HG03139 (cell line): ENCODE results near the gene SIL1.
"Not testable (repeated sequence)": the region's sequence is repeated elsewhere in the genome, so short reads cannot be mapped to it uniquely, and the experiment has no call there.

Experiments used
- ATAC-seq: cut with Tn5 transposase; IDR thresholded peaks from one replicate; pipeline ENCODE4 v1.9.1; 2021; ENCODE audit not compliant: unreplicated experiment

Gene SIL1

DNA sequence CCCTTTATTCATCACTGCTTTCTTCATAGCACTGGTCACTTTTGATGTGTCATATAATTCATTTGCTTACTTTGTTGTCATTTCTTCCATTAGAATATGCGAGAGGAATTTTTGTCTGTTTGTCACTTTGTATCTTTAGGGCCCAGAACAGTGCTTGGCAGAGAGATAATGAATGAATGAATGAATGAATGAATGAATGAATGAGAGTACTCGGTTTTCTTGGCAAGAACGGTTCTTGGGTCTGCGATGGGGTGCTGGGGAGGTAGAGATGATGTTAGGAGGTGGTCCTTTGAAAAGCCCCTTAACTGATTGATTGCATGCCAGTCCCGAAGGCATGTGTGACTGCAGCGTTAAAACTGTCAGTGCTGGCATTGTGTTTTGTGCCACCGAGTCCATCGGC, 270.6 kb downstream of the SIL1 start:
- no peak for ATAC-seq

DNA sequence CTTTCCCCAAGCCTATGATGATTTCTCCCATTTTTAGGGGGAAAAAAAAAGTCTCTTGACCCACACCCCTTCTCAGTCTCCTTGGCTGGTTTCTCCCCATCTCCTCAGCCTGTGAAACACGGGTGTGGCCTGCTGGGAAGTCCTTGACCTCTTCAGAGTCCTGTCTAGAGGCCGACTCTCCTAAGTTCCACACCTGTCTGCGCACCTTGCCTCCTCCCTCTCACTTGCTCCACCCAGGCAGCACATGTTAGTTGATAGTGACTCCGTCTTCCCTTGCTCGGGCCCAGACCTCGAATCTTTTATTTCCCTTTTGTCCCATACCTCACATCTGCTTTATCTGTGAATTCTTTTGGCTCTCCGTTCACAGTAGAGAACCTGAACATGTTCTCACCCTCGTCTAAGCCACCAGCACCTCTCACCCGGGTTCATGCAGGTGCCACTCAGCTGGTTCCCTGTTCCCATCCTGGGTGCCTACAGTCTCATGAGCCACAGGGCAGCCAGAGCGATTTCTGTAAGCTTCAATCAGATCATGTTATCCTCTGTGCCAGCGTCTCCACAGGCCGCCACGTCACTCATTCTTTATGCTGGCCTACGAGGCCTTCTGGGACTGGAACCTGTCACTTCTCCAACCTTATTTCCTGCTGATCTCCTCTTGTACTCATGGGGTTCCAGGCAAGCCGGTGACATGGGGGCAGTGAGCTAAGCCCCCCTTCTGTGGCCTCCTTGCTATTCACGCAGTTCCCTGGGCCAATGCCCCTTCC, 271.3 kb downstream of the SIL1 start:
- ATAC-seq = no peak

DNA sequence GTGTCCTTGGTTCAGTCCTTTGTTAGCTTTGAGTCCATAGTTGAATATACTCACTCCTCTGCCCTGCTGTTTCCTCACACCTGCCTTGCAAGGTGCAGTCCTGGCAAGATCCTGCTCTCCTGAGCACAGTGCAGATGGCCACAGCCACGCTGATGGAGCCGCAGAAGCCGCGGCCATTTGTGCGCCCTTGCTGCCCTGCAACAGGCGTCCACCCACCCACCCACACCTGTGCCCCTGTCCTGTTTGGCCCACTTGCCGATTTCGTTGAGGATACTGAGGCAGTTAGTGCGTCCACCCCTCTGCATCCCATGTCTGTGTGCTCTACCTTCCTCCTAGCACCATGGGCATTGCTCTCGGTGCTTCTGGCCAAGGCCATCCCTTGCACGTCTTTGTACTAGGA, 271.9 kb downstream of the SIL1 start:
- ATAC-seq = no peak

DNA sequence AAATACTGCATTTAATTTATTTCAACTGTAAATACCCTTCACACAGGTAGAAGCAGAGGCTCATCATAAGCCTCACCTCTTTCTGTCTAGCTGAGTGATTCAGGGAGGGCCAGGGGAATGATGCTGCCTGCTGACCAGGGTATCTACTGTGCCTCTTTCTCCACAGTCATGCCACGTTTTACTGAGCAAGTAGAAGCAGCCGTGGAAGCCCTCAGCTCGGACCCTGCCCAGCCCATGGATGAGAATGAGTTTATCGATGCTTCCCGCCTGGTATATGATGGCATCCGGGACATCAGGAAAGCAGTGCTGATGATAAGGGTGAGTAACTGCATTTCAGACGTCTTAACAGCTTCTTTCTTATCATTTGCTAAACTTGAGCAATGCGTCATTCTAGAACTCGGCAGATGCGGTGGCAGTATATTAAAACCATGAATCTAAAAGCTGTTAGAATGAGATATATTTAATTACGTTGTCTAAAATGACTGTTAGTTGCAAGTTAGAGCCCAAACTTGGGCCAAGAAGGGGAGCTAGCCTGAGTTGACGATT, 273.0 kb downstream of the SIL1 start:
- no peak for ATAC-seq

GRCh38 chr5:138922494-138922893, 275.7 kb downstream of the SIL1 start:
- no peak for ATAC-seq

DNA sequence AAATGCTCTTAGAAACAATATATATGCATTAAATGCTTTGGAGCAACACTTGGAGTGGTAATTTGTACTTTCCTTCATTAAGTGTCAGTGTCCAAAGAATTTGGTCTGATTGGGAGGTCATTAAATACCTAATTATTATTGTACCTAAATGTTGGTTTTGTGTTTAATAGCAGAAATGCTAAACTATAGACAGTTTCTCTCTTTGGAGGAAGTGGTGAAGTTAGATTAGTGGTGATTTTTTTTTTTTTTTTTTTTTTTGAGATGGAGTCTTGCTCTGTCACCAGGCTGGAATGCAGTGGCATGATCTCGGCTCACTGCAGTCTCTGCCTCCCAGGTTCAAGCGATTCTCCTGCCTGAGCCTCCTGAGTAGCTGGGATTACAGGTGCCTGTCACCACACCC, 276.8 kb downstream of the SIL1 start:
- ATAC-seq = not testable (repeated sequence)

DNA sequence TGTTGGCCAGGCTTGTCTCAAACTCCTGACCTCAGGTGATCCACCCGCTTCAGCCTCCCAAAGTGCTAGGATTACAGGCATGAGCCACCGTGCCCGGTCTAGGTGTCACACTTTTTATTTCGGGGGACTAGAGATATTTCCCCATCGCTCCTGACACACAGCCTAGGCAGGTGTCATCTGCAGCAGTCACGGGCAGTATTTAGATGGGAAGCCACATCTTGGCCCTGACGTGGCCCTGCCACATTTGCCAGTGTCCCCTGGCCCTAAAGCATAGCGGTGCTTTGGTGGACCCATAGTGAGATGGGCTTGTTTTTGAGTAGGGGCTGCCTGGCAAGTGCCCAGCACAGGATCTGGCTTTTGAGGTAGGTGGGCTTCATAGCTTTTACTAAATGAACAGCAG, 278.0 kb downstream of the SIL1 start:
- no peak for ATAC-seq

GRCh38 chr5:138918686-138919085, 279.5 kb downstream of the SIL1 start:
- ATAC-seq = no peak

DNA sequence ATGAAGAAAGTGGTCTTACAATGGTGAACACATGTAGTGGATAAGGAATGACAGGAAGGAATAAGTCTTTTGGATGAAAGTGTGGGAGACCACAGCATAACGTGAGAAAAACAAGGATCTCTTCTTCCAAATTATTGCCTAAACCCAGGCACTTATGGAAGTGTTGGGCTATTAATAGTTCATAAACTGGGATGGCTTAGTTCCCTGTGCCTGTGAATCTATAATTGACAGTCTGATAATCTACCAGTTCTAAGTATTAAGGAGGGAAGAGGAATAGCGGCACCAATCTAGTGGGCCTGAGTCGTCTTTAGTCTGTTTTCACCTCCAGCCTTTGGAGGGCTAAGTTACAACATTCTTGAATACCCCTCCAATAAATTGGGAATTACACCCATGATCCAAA, 283.8 kb downstream of the SIL1 start:
- no peak for ATAC-seq

DNA sequence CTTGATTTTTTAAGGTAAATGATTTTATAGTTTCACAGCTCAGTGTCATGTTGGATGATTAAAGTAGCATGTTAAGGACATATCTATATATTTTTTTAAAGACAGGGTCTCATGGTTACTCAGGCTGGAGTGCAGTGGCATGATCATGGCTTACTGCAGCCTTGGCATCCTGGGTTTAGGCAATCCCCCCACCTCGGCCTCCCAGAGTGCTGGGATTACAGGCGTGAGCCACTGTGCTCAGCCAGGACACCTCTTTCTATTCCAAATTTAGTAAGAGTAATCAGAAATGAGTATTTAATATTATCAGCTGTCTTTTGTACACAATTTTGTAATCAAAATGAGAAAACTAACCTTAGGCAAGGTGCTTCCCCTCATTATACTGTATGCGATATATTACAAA, 284.4 kb downstream of the SIL1 start:
- no peak for ATAC-seq

DNA sequence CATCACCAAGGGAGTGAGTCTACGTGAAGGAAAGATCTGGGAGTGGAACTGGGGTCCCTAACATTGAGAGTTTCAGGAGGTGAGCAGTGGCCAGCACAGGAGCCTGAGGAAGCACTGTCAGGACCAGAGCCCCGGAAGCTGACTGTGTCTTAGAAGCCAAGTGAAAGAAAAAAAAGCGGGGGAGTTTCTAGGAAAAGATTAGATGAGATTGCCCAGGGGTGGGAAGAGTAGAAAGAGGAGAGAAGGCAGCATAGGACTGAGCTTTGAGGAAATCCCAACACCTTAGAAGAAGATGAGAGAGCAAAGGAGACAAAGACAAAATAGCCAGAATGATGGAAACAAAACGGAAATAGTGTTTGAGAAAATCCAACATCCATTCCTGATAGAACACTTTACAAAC, 286.1 kb downstream of the SIL1 start:
- no peak for ATAC-seq

DNA sequence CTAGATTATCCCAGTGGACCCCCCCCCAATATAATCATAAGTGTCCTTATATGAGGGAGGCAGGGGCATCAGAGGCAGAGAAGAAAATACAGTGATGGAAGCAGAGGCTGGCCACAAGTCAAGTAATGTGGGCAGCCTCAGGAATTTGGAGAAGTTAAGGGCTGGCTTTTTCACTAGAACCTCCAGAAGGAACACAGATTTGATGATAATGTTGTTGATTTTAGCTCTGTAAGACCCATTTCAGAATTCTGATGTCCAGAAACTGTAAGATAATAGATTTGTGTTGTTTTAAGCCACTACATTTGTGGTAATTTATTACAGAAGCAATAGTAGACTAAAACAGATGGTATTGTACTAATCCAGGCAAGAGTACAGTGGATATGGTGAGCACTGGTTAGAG, 286.7 kb downstream of the SIL1 start:
- ATAC-seq = no peak

DNA sequence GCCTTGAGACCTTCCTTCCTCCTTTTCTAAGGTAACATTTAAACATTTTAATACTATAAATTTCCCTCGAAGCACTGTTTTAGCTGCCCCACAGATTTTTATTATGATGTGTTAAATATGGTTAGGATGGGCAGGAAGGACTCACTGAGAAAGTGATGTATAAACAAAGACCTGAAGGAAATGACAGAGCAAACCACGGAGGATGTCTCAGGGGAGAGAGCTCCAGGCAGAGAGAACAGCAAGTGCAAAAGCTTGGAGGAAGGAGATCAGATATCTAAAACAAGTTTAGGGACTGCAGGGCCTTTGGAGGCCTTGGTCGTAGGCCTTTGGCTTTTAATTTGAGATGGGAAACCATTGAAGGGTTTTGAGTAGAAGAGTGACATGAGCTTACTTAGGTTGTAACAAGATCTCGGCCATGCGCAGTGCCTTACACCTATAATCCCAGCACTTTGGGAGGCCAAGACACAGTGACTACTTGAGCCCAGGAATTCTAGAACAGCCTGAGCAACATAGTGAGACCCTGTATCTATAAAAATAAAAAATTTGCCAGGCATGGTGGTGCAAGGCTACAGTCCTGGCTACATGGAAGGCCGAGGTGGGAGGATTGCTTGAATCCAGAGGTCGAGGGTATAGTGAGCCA, 287.5 kb downstream of the SIL1 start:
- ATAC-seq = no peak

GRCh38 chr5:138909734-138910133, 288.4 kb downstream of the SIL1 start:
- no peak for ATAC-seq

GRCh38 chr5:138905541-138905940, 292.6 kb downstream of the SIL1 start:
- ATAC-seq = no peak

DNA sequence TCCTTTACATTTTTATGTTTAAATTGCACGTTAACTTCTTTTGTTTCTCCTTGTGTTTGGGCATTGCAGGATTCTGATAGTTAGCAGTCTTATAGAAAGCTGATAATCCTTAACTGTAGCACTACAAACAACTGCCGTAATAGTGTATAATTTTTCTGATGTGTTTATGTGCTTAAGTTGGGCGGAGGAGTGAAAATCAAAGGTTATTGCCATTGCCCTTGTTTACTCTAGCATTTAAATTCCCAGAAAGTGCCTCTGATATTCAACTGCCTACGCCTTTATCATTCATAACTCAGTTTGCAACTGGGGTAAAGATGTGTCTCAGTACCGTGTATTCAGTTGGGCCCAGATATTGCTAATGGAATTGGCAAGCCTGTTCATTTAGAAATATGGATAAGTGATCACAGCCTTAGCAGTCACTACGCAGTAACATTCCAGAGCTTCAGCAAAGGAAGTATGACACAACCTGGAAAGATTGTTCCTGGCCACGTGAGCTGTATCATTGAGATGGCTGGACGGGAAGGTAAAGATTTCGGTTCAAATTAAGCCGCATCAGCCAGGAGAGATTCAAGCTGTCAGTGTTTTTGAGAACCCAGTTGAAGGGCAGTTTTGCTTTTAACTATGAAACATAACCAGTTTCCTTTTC, 294.9 kb downstream of the SIL1 start:
- ATAC-seq = no peak

- no peak for ATAC-seq
These were observed 296.5 kb downstream of the SIL1 start for GRCh38 chr5:138901716-138902115.

DNA sequence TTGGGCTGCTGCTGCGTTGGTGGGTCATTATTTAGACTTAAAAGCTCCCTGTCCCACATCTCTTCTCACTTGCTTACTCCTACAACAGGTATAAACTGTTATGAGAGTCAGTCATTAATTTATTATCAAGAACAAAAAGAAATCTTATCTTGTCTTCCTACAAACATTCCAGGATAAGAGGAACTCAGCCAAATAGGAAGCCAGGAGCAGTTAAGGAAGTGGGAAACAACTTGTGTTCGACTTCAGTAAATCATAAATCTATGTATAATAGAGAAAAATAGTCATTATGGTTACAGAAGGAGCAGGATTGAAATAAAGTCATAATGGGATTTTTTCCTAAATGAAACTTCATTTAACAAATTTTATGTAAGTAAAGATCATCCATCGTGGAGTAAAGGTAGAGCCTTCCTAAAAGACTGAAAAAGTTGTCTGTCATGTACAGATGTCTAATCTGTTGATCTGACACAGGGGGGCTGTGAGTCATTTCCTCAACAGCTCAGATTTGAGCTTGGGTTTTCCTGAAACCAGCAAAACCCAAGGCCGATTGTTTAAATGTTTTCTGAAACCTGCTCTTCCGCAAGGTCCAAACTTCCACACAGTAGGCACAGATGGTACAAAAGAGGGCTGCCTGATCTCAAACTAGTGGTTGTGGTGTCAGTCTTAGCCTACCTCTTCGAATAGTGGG, 297.7 kb downstream of the SIL1 start:
- no peak for ATAC-seq

DNA sequence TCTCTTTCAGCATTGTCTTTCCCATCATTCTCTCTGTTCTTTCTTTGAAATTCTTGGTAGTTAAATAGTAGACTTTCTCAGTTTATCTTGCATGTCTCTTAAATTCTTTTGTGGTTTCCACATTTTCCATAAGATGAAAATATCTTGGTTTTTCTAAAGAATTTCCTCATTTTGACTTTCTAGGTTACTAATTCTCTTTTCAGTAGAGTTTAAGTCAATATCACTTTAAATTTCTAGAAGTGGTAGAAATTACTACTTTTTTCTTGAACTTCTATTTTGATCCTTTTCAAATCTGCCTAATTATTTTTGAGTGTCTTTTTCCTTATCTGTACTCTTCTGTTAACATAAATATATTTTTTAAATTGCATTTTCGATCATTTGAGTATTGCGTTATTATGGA, 299.4 kb downstream of the SIL1 start:
- ATAC-seq = no peak

- ATAC-seq = no peak
These were observed 299.9 kb downstream of the SIL1 start for GRCh38 chr5:138898299-138898698.
